Sigmoid colon (tissue), 4 donors: ENCODE data around the gene ZFP69B.

Source experiments
- CTCF ChIP-seq, 4 experiments: fragments of 450-650 bp in 3 of 4; fragments of 200-600 bp in 1 of 4; IDR thresholded peaks; one replicate each; pipeline ENCODE4 v1.5.1; 2016 to 2019; ENCODE audit warnings: antibody characterized with exemption in 4 of 4, mild to moderate bottlenecking in 3 of 4, moderate library complexity in 2 of 4
- POLR2A ChIP-seq, 2 donors: fragments of 450-650 bp; IDR thresholded peaks; one replicate each; pipeline ENCODE4 v1.6.1; 2016; ENCODE audit warnings: antibody characterized with exemption in 2 of 2, mild to moderate bottlenecking in 2 of 2, moderate library complexity in 2 of 2
- POLR2AphosphoS5 ChIP-seq, 4 donors: sonication (generic); formaldehyde crosslinking; IDR thresholded peaks; one replicate each; pipeline ENCODE4 v1.6.1; 2017; ENCODE audit warnings: antibody characterized with exemption in 4 of 4

- TF ChIP-seq CTCF (IDR thresholded peaks at IDR 0.05) (no peak), POLR2AphosphoS5 (IDR thresholded peaks at IDR 0.05) (no peak), POLR2A (IDR thresholded peaks at IDR 0.05) (no peak)
These were observed 390 bp downstream of the ZFP69B start for GRCh38 chr1:40450495-40451237.
